GM18511 (cell line): ENCODE data around the gene DCAF16.
"Not testable (repeated sequence)": the region's sequence is repeated elsewhere in the genome, so short reads cannot be mapped to it uniquely, and the experiment has no call there.

Source experiments
- ATAC-seq: cut with Tn5 transposase; IDR thresholded peaks from one replicate; pipeline ENCODE4 v1.9.1; 2021; ENCODE audit warnings: mild to moderate bottlenecking, moderate library complexity; ENCODE audit not compliant: unreplicated experiment

Gene DCAF16

GRCh38 chr4:17810260-17811077 is at the start of gene DCAF16, which contains the start of gene NCAPG:
Gene DCAF16 (minus strand): TSS chr4:17810757. CDS start chr4:17804141, 6,616 bp downstream.
Gene NCAPG (plus strand): TSS chr4:17810979. CDS start chr4:17811078, 99 bp downstream.
- ATAC-seq = peak; percentile 90

- ATAC-seq = no peak
Measured at GRCh38 chr4:17859793-17860406, 49.3 kb upstream of the DCAF16 start.

- ATAC-seq = no peak
Measured at GRCh38 chr4:17854036-17854435, 43.5 kb upstream of the DCAF16 start.

GRCh38 chr4:17851959-17852358 is 41.4 kb upstream of the DCAF16 start:
- ATAC-seq = no peak

- ATAC-seq = not testable (repeated sequence)
Measured at GRCh38 chr4:17850295-17850694, 39.7 kb upstream of the DCAF16 start.

GRCh38 chr4:17846266-17846665 is 35.7 kb upstream of the DCAF16 start:
- ATAC-seq = no peak

- ATAC-seq = no peak
Measured at GRCh38 chr4:17823871-17824669, 13.5 kb upstream of the DCAF16 start.

GRCh38 chr4:17817027-17817426 is 6.5 kb upstream of the DCAF16 start:
- ATAC-seq = peak; percentile 88

GRCh38 chr4:17816142-17816541 is 5.6 kb upstream of the DCAF16 start:
- no peak for ATAC-seq

- ATAC-seq = no peak
Measured at GRCh38 chr4:17814140-17814539, 3.6 kb upstream of the DCAF16 start.

GRCh38 chr4:17812801-17813200 is 2.2 kb upstream of the DCAF16 start:
- no peak for ATAC-seq

- no peak for ATAC-seq
Measured at GRCh38 chr4:17812125-17812524, 1.6 kb upstream of the DCAF16 start.

GRCh38 chr4:17811078-17811603 is 584 bp upstream of the DCAF16 start:
- ATAC-seq = peak; percentile 36

GRCh38 chr4:17809667-17810066 is 890 bp downstream of the DCAF16 start:
- ATAC-seq = no peak

GRCh38 chr4:17807446-17807845 is 3.1 kb downstream of the DCAF16 start:
- no peak for ATAC-seq

- ATAC-seq = no peak
Measured at GRCh38 chr4:17805580-17806155, 4.9 kb downstream of the DCAF16 start.

- ATAC-seq = peak; percentile 58
Measured at GRCh38 chr4:17797808-17798207, 12.7 kb downstream of the DCAF16 start.

GRCh38 chr4:17794730-17795129 is 15.8 kb downstream of the DCAF16 start:
- no peak for ATAC-seq

GRCh38 chr4:17788956-17789355 is 21.6 kb downstream of the DCAF16 start:
- ATAC-seq = no peak

- ATAC-seq = no peak
Measured at GRCh38 chr4:17787315-17787714, 23.2 kb downstream of the DCAF16 start.

- peak; percentile 49 for ATAC-seq
Measured at GRCh38 chr4:17786567-17786966, 24.0 kb downstream of the DCAF16 start.
